SH-SY5Y (cell line): ENCODE data around the gene LRRTM4.

Experiments
- GATA2 ChIP-seq: IDR thresholded peaks from 2 replicates; pipeline ENCODE4 v1.6.1; 2011; ENCODE audit warnings: mild to moderate bottlenecking, low read depth, low read length
- GATA3 ChIP-seq: IDR thresholded peaks from 2 replicates; pipeline ENCODE4 v1.6.1; 2011; ENCODE audit warnings: low read depth, mild to moderate bottlenecking, low read length, moderate library complexity

GRCh38 chr2:77567723-77568122, 45.5 kb upstream of the LRRTM4 start:
- TF ChIP-seq GATA3 (no peak), GATA2 (no peak)
